K562 (cell line): ENCODE results near the gene ZBTB8A. TPM values are rescaled to one million over a fixed set of nuclear protein-coding genes. Genes with fewer than 3 reads are reported as not detected.

ENCODE experiments used
- EHMT2 ChIP-seq: fragments of 450-650 bp; IDR thresholded peaks from 2 replicates; pipeline ENCODE4 v1.6.1; 2018; ENCODE audit warnings: antibody characterized with exemption
- EP300 ChIP-seq: IDR thresholded peaks from 2 replicates; pipeline ENCODE4 v1.6.1; 2012; ENCODE audit warnings: low read length, improper control_type of control experiment
- KHSRP ChIP-seq: fragments of 450-650 bp; IDR thresholded peaks from 2 replicates; pipeline ENCODE4 v1.6.1; 2017
- NFE2 ChIP-seq: IDR thresholded peaks from 2 replicates; pipeline ENCODE4 v1.6.1; 2014; ENCODE audit warnings: antibody characterized with exemption, low read depth
- NR2C2 ChIP-seq, 2 experiments: fragments of 200-800 bp in 1 of 2; sonication (Bioruptor generic) in 1 of 2; sonication (generic) in 1 of 2; formaldehyde crosslinking in 1 of 2; IDR thresholded peaks; 2 replicates each; pipeline versions ENCODE4 v1.6.1 to v1.8.0; 2016 to 2022; ENCODE audit warnings: mild to moderate bottlenecking in 1 of 2, missing compliant biosample characterization in 1 of 2, missing genetic modification characterization in 1 of 2, missing genetic modification reagents in 1 of 2
- POLR2H ChIP-seq: IDR thresholded peaks from 2 replicates; pipeline ENCODE4 v1.6.1; 2016; ENCODE audit warnings: missing genetic modification characterization, low read depth, mild to moderate bottlenecking, control low read depth, missing compliant biosample characterization, moderate library complexity
- RBM22 ChIP-seq: fragments of 200-400 bp; formaldehyde crosslinking; IDR thresholded peaks from 2 replicates; pipeline ENCODE4 v1.6.1; 2018; ENCODE audit warnings: low read length, low read depth; ENCODE audit not compliant: poor library complexity, severe bottlenecking
- RBM25 ChIP-seq: fragments of 200-400 bp; formaldehyde crosslinking; IDR thresholded peaks from 2 replicates; pipeline ENCODE4 v1.6.1; 2018; ENCODE audit warnings: low read length, low read depth, moderate library complexity; ENCODE audit not compliant: severe bottlenecking
- SMAD4 ChIP-seq: fragments of 250-450 bp; sonication (Bioruptor Pico); conservative IDR thresholded peaks from 2 replicates; pipeline ENCODE4 v1.8.0; 2021; ENCODE audit warnings: inconsistent platforms, mild to moderate bottlenecking, moderate library complexity
- STAG1 ChIP-seq: sonication (generic); formaldehyde crosslinking; IDR thresholded peaks from 2 replicates; pipeline ENCODE4 v1.5.0; 2020; ENCODE audit warnings: missing genetic modification reagents, borderline replicate concordance
- ZNF121 ChIP-seq: sonication (generic); formaldehyde crosslinking; conservative IDR thresholded peaks from 2 replicates; pipeline ENCODE4 v1.8.0; 2022; ENCODE audit warnings: missing genetic modification reagents
- ZNF395 ChIP-seq: fragments of 200-800 bp; sonication (Bioruptor generic); IDR thresholded peaks from 2 replicates; pipeline ENCODE4 v1.6.1; 2017; ENCODE audit warnings: missing genetic modification characterization, missing compliant biosample characterization
- ZNF398 ChIP-seq: fragments of 250-450 bp; sonication (Bioruptor Pico); IDR thresholded peaks from 2 replicates; pipeline ENCODE4 v1.8.0; 2021; ENCODE audit warnings: moderate library complexity, mild to moderate bottlenecking, inconsistent platforms
- ZNF778 ChIP-seq: fragments of 450-650 bp; formaldehyde crosslinking; IDR thresholded peaks from 2 replicates; pipeline ENCODE4 v1.4.0; 2020; ENCODE audit warnings: mild to moderate bottlenecking, moderate library complexity
- polyA plus RNA-seq, 8 experiments: library from polyadenylated mRNA; depleted of rRNA in 4 of 8; stranded (reverse) in 5 of 8; unstranded in 3 of 8; fragments of >200 nt; fragmentation: Nextera tagmentation in 2 of 8; fragmentation: Illumina TruSeq in 1 of 8; extraction: Ambion mirVana in 2 of 8; extraction: Trizol in 1 of 8; gene quantifications; 2 replicates each; pipeline versions ENCODE4 v1.2.1 to v1.2.3, GENCODE V29; 2011 to 2014; ENCODE audit warnings: inconsistent platforms in 1 of 8, missing spikeins in 1 of 8
- total RNA-seq, 7 experiments: library from RNA; depleted of rRNA in 6 of 7; stranded (reverse); fragments of >200 nt in 6 of 7; fragmentation: Illumina TruSeq in 2 of 7; extraction: Trizol in 2 of 7; gene quantifications; 2 replicates each; pipeline versions ENCODE4 v1.2.1 to v1.2.3, GENCODE V29; 2011 to 2021; ENCODE audit warnings: low replicate concordance in 1 of 7
- TF ChIP-seq, protein P1 (sequence below): fragments of 250-450 bp; sonication (Bioruptor Pico); IDR thresholded peaks from 2 replicates; pipeline ENCODE4 v1.4.0; 2020; ENCODE audit warnings: borderline replicate concordance
- TF ChIP-seq, protein P2 (sequence below): sonication (generic); formaldehyde crosslinking; IDR thresholded peaks from 2 replicates; pipeline ENCODE4 v1.8.1; 2023; ENCODE audit warnings: mild to moderate bottlenecking, missing genetic modification reagents

Gene ZBTB8A
- total and polyA plus RNA-seq, 9 of the 15 experiments (the other 6 are each of a cell fraction or from before 2014, with no cell fraction given): 0.01 to 0.64 (median 0.09) TPM

DNA sequence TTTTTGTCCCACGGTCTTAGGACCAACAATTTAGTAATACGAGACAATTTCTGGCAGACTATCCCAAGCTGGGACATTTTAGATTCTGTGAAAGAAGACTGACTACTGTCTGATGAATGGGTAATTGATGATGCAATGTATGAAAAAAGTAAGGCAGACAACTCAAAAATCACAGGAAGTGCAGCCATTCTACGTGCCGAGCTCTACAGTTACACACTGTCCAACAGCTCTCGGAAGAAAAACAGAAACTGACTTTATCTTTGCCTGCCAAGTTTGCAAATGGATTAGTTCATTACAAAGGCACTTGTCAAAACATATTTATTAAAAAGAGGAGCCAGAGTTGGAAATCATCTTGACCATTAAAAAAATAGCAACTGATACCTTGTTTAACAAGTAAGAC is 43.1 kb upstream of the ZBTB8A start (continued):
- TF ChIP-seq EP300 (peak; percentile 39), NFE2 (no peak), ZNF778 (CRISPR knock-in tag) (no peak), ZNF121 (CRISPR knock-in tag) (no peak), RBM25 (no peak), ZNF395 (no peak), KHSRP (no peak), RBM22 (no peak), NR2C2 (CRISPR knock-in tag; IDR thresholded peaks at IDR 0.05) (no peak), NR2C2 (tag; IDR thresholded peaks at IDR 0.05) (peak; percentile 23; the same call in 1 of the 2 replicates), POLR2H (peak; percentile 76), EHMT2 (peak; percentile 41; the same call in 1 of the 2 replicates), STAG1 (CRISPR knock-in tag) (no peak), ZNF398 (CRISPR knock-in tag) (no peak), SMAD4 (CRISPR knock-in tag) (peak; percentile 38)
- TF ChIP-seq, protein P1, sequence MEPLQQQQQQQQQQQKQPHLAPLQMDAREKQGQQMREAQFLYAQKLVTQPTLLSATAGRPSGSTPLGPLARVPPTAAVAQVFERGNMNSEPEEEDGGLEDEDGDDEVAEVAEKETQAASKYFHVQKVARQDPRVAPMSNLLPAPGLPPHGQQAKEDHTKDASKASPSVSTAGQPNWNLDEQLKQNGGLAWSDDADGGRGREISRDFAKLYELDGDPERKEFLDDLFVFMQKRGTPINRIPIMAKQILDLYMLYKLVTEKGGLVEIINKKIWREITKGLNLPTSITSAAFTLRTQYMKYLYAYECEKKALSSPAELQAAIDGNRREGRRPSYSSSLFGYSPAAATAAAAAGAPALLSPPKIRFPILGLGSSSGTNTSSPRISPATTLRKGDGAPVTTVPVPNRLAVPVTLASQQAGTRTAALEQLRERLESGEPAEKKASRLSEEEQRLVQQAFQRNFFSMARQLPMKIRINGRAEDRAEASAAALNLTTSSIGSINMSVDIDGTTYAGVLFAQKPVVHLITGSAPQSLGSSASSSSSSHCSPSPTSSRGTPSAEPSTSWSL (CRISPR knock-in tag): no peak
- TF ChIP-seq, protein P2, sequence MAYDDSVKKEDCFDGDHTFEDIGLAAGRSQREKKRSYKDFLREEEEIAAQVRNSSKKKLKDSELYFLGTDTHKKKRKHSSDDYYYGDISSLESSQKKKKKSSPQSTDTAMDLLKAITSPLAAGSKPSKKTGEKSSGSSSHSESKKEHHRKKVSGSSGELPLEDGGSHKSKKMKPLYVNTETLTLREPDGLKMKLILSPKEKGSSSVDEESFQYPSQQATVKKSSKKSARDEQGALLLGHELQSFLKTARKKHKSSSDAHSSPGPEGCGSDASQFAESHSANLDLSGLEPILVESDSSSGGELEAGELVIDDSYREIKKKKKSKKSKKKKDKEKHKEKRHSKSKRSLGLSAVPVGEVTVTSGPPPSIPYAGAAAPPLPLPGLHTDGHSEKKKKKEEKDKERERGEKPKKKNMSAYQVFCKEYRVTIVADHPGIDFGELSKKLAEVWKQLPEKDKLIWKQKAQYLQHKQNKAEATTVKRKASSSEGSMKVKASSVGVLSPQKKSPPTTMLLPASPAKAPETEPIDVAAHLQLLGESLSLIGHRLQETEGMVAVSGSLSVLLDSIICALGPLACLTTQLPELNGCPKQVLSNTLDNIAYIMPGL (CRISPR knock-in tag): no peak
